PC-9 (cell line): Measurements from ENCODE around the gene SERP1. TPM values are rescaled to one million over a fixed set of nuclear protein-coding genes. Genes with fewer than 3 reads are reported as not detected.

ENCODE experiments used
- BruUV-seq: library from RNA; stranded (reverse); fragments of 400-500 nt; replicated peaks from 2 replicates; lab custom pipeline; 2021; lab: Mats Ljungman, UMichigan
- CTCF ChIA-PET: fragments of 300-600 bp; sonication (Branson Sonifier 250); formaldehyde crosslinking; loops from one replicate; lab custom pipeline; 2022; ENCODE audit warnings: antibody characterized with exemption; lab: Charles Lee
- POLR2A ChIA-PET: fragments of 300-600 bp; sonication (Branson Sonifier 250); formaldehyde crosslinking; loops from one replicate; lab custom pipeline; 2022; ENCODE audit warnings: antibody characterized with exemption; ENCODE audit not compliant: unreplicated experiment; lab: Charles Lee
- DNase-seq, 2 experiments: peaks; one replicate each; pipeline versions ENCODE4 v3.0.0 to v3.0.0-alpha.2; 2015 to 2022; ENCODE audit warnings: mixed read lengths in 1 of 2
- H2AFZ ChIP-seq: fragments of 200-600 bp; sonication (generic); 2 replicates; pipeline ENCODE4 v1.8.1; 2017; ENCODE audit warnings: antibody characterized with exemption
- H3F3A ChIP-seq: fragments of 200-600 bp; sonication (generic); 2 replicates; pipeline ENCODE4 v1.8.1; 2017; ENCODE audit warnings: antibody characterized with exemption, mild to moderate bottlenecking, low read depth; ENCODE audit not compliant: insufficient read depth
- H3K27ac ChIP-seq: fragments of 200-600 bp; sonication (generic); 2 replicates; pipeline ENCODE4 v1.6.1; 2016; ENCODE audit warnings: mixed run types
- H3K27me3 ChIP-seq: fragments of 200-600 bp; sonication (generic); 2 replicates; pipeline ENCODE4 v1.6.1; 2016; ENCODE audit warnings: low read depth, mixed run types; ENCODE audit not compliant: insufficient read depth
- H3K36me3 ChIP-seq: fragments of 200-600 bp; sonication (generic); 2 replicates; pipeline ENCODE4 v1.6.1; 2016; ENCODE audit warnings: low read depth, mixed run types
- H3K4me1 ChIP-seq: fragments of 200-600 bp; sonication (generic); replicated peaks from 2 replicates; pipeline ENCODE4 v1.6.1; 2016; ENCODE audit warnings: mixed run types; ENCODE audit not compliant: insufficient read depth
- H3K4me2 ChIP-seq: fragments of 200-600 bp; sonication (generic); 2 replicates; pipeline ENCODE4 v1.6.1; 2017; ENCODE audit warnings: mixed run types
- H3K4me3 ChIP-seq: fragments of 200-600 bp; sonication (generic); 2 replicates; pipeline ENCODE4 v1.6.1; 2016; ENCODE audit warnings: mixed run types
- H3K79me2 ChIP-seq: fragments of 200-600 bp; sonication (generic); 2 replicates; pipeline ENCODE4 v1.6.1; 2017; ENCODE audit warnings: low read depth, mixed run types
- H3K9me2 ChIP-seq: fragments of 200-600 bp; sonication (generic); 2 replicates; pipeline ENCODE4 v1.8.1; 2017; ENCODE audit warnings: mild to moderate bottlenecking; ENCODE audit not compliant: insufficient read depth
- H3K9me3 ChIP-seq: fragments of 200-600 bp; sonication (generic); 2 replicates; pipeline ENCODE4 v1.8.1; 2016; ENCODE audit warnings: low read depth; ENCODE audit not compliant: insufficient read depth
- H4K20me1 ChIP-seq: fragments of 200-600 bp; sonication (generic); 2 replicates; pipeline ENCODE4 v1.8.1; 2017; ENCODE audit not compliant: insufficient read depth
- EZH2 ChIP-seq: fragments of 200-600 bp; sonication (generic); IDR thresholded peaks from 2 replicates; pipeline ENCODE4 v1.8.0; 2017; ENCODE audit warnings: antibody characterized with exemption, low read depth
- intact Hi-C: fragments of 100-400 bp; cut with micrococcal nuclease; formaldehyde crosslinking; loops from one replicate; pipeline ENCODE4 v1.10.0; 2022; ENCODE audit not compliant: unreplicated experiment
- total RNA-seq: library from RNA; stranded (reverse); gene quantifications from 2 replicates; pipeline ENCODE4 v1.2.3, GENCODE V29; 2021
- TF ChIP-seq, protein P1 (sequence below): fragments of 200-600 bp; sonication (generic); conservative IDR thresholded peaks from 2 replicates; pipeline ENCODE4 v1.6.1; 2017; ENCODE audit warnings: mixed run types, antibody characterized with exemption, mild to moderate bottlenecking, moderate library complexity

SERP1 gene
- total RNA-seq, 1 experiment from 2014 or later: 106 TPM

GRCh38 chr3:150495563-150496168 is 50.6 kb downstream of the SERP1 start:
- Histone ChIP-seq H3K79me2 (no peaks in the 10 kb centered on the region), H3K4me1 (peaks cover 28% of the 10 kb centered on the region), H3K9me2 (no peaks in the 10 kb centered on the region), H3K4me3 (no peak overlapping the region), H3F3A (peaks cover 23% of the 10 kb centered on the region), H3K27me3 (no peaks in the 10 kb centered on the region), H4K20me1 (no peaks in the 10 kb centered on the region), H2AFZ (no peak overlapping the region), H3K4me2 (peak overlapping the region; percentile 20; the same call in 1 of the 2 replicates), H3K27ac (no peak overlapping the region), H3K36me3 (no peaks in the 10 kb centered on the region), H3K9me3 (peaks cover 14% of the 10 kb centered on the region)
- no peak for DNase-seq
- TF ChIP-seq, protein P1, sequence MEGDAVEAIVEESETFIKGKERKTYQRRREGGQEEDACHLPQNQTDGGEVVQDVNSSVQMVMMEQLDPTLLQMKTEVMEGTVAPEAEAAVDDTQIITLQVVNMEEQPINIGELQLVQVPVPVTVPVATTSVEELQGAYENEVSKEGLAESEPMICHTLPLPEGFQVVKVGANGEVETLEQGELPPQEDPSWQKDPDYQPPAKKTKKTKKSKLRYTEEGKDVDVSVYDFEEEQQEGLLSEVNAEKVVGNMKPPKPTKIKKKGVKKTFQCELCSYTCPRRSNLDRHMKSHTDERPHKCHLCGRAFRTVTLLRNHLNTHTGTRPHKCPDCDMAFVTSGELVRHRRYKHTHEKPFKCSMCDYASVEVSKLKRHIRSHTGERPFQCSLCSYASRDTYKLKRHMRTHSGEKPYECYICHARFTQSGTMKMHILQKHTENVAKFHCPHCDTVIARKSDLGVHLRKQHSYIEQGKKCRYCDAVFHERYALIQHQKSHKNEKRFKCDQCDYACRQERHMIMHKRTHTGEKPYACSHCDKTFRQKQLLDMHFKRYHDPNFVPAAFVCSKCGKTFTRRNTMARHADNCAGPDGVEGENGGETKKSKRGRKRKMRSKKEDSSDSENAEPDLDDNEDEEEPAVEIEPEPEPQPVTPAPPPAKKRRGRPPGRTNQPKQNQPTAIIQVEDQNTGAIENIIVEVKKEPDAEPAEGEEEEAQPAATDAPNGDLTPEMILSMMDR: peak; percentile 82
- TF ChIP-seq EZH2: no peak
- ChIA-PET CTCF (interaction anchor here (0.6 to 2.2 kb wide), 10 partner anchors 81 to 1354 kb away, joined by 3 to 10 read pairs (median 3); no protein-coding TSS in a partner anchor), POLR2A (interaction anchor here (0.6 to 1.0 kb wide), 8 partner anchors 26 to 850 kb away, joined by 3 to 17 read pairs (median 6); no protein-coding TSS in a partner anchor)
- BruUV-seq: no TSS peak
- intact Hi-C loops: loop anchor here (1.0 to 2.0 kb wide), 8 partner anchors 23 to 528 kb away; no protein-coding TSS in a partner anchor

DNA sequence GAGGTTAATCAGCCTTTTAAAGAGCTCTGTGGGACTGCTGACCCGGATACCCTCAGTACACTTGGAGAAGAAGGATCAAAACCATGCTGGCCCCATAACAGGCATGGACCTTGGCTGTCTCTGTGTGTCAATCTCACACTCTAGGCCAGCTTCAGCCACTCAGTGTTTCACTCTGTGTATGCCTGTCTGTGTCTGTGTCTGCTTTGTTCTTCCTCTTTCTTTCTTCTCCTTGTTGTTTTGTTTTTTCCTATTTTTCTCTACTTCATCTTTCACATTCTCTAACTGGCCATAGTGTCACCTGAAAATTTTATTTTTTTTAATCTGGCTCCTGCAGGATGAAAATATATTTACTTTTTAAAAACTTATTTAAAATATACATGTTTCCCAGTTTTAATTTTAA is 51.1 kb downstream of the SERP1 start:
- ChIA-PET CTCF (interaction anchor here (0.7 to 2.2 kb wide), 8 partner anchors 80 to 1354 kb away, joined by 3 to 10 read pairs (median 3); no protein-coding TSS in a partner anchor), POLR2A (interaction anchor here (0.7 to 1.0 kb wide), 6 partner anchors 25 to 851 kb away, joined by 3 to 17 read pairs (median 8); no protein-coding TSS in a partner anchor)
- no peaks in the 10 kb centered on the region for H3K9me2 ChIP-seq
- no peaks in the 10 kb centered on the region for H4K20me1 ChIP-seq
- H3K4me2 ChIP-seq: peak overlapping the region; percentile 20; the same call in 1 of the 2 replicates
- H3K4me1 ChIP-seq: peaks cover 28% of the 10 kb centered on the region
- no peak overlapping the region for H3K4me3 ChIP-seq
- BruUV-seq: no TSS peak
- no peak overlapping the region for H2AFZ ChIP-seq
- no peak overlapping the region for H3K27ac ChIP-seq
- no peaks in the 10 kb centered on the region for H3K79me2 ChIP-seq
- TF ChIP-seq, protein P1: no peak
- TF ChIP-seq EZH2: no peak
- no peaks in the 10 kb centered on the region for H3K36me3 ChIP-seq
- peaks cover 11% of the 10 kb centered on the region for H3K9me3 ChIP-seq
- H3K27me3 ChIP-seq: no peaks in the 10 kb centered on the region
- no peak for DNase-seq
- peaks cover 23% of the 10 kb centered on the region for H3F3A ChIP-seq
- intact Hi-C loops: loop anchor here (1.0 to 2.0 kb wide), 7 partner anchors 22 to 528 kb away; no protein-coding TSS in a partner anchor

GRCh38 chr3:150494411-150494977 is 51.8 kb downstream of the SERP1 start:
- no peak overlapping the region for H3K4me3 ChIP-seq
- peaks cover 5% of the 10 kb centered on the region; the same call in 1 of the 2 replicates for H3K9me3 ChIP-seq
- no peak overlapping the region for H2AFZ ChIP-seq
- H3K36me3 ChIP-seq: no peaks in the 10 kb centered on the region
- no peak overlapping the region for H3K4me2 ChIP-seq
- H3K4me1 ChIP-seq: peaks cover 28% of the 10 kb centered on the region
- no peak for TF ChIP-seq EZH2
- TF ChIP-seq, protein P1: no peak
- no peak for DNase-seq
- no peak overlapping the region for H3K27ac ChIP-seq
- BruUV-seq: no TSS peak
- no peaks in the 10 kb centered on the region for H4K20me1 ChIP-seq
- H3K27me3 ChIP-seq: no peaks in the 10 kb centered on the region
- no peaks in the 10 kb centered on the region for H3K79me2 ChIP-seq
- intact Hi-C loops: loop anchor here (2.0 kb wide), 2 partner anchors 22 to 180 kb away; no protein-coding TSS in a partner anchor
- ChIA-PET CTCF (interaction anchor here (1.5 to 2.2 kb wide), 2 partner anchors 83 to 256 kb away, joined by 7 to 10 read pairs; no protein-coding TSS in a partner anchor), POLR2A (interaction anchor here (0.7 kb wide), 1 partner anchor 724 kb away, joined by 11 read pairs; no protein-coding TSS in a partner anchor)
- H3K9me2 ChIP-seq: no peaks in the 10 kb centered on the region
- peaks cover 23% of the 10 kb centered on the region for H3F3A ChIP-seq

Other genes with a start within 250 kb of the SERP1 start
- 20.5 and 32.0 TPM in 2 replicates for gene TSC22D2, start 138.2 kb downstream of the SERP1 start, total RNA-seq
- gene EIF2A, start 291 bp upstream of the SERP1 start, total RNA-seq: 96.4 and 102 TPM in 2 replicates
- 59.5 and 84.1 TPM in 2 replicates for gene SELENOT, start 56.8 kb upstream of the SERP1 start, total RNA-seq
- not detected in 2 replicates for gene ERICH6, start 157.4 kb upstream of the SERP1 start, total RNA-seq
- 19.4 and 20.3 TPM in 2 replicates for gene SIAH2, start 216.7 kb upstream of the SERP1 start, total RNA-seq